NCI-H146 treated with DMSO at 0.1 percent for 48 hours (cell line): ENCODE results near the gene PLXNA2.

Source experiments
- DNase-seq: peaks from one replicate; lab custom pipeline; 2025; ENCODE audit not compliant: unreplicated experiment; lab: John Stamatoyannopoulos, UW

Gene PLXNA2

GRCh38 chr1:208126108-208126507 is 118.1 kb downstream of the PLXNA2 start:
- DNase-seq = no peak

GRCh38 chr1:208122612-208123358 is 121.4 kb downstream of the PLXNA2 start:
- DNase-seq = no peak

- DNase-seq = no peak
These were observed 122.3 kb downstream of the PLXNA2 start for GRCh38 chr1:208121813-208122364.

DNA sequence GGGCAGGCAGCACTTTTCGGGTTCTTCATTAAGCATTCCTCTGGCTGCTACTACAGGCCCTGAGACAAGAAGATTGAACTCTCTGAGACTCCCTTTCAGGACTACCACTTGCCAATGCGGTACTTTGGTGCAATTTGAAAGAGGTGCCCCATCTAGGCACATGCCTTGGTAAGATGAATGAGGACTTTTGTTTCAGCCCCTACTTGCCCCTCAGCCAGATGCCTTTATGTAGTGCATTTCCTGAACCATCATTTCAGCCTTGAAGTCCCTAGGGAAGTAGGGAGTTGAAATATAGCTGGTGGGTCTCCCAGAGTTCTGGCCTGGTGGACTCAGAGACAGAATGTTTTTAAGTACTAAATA is 123.8 kb downstream of the PLXNA2 start:
- DNase-seq = no peak

DNA sequence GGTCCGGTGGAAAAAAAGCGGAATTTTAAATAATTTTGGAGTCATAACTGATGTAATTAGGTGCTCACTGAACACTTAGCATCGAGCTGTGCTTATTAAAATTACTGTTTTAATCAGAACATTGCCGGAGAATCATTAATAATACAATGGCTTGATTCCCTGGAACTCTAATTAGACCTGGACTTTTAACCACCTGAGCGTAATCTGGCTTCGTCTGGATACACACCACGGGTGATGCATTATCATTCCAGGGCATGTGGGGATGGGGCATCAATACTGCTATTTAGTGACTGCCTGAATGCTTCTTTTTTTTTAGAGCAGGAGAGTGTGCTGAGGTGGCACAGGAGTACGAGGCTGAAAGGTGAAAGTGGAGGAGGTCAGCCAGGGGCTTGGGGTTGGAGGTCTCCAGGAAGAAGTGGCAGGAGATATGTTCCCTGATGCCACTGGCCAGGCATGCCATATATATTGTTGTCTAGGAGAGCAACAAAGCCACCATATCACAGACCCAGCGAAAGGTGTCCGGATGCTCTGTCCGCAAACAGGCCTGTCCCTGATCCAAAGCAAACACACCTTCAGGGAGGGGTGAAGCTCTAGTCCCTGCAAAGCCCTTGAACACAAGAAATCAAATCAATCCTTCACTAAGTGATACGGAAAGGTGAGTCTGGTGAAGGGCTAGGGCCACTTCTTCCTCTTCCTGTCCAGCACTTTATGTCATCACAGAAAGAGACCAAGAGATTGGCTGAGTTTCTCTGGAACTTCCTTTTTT is 125.2 kb downstream of the PLXNA2 start:
- no peak for DNase-seq

- no peak for DNase-seq
These were observed 125.9 kb downstream of the PLXNA2 start for GRCh38 chr1:208118306-208118705.

DNA sequence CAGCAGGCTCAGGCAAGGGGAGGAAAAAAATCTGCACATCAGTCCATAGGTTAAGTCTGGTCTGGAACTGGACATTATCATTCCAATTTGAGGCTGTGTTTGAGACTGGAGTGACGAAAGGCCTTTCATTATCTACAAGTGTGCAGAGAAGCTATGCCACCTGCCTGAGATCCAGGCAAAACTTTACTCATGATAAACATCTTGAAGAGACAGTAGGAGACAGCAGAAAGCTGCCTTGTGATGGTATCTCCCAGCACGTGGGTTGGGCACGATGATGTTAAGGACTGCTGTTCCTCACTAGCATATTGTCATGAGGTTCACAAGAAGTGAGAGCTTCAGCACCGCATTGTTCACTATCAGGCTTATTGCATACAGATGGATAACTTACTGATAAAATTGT is 126.4 kb downstream of the PLXNA2 start:
- no peak for DNase-seq

DNA sequence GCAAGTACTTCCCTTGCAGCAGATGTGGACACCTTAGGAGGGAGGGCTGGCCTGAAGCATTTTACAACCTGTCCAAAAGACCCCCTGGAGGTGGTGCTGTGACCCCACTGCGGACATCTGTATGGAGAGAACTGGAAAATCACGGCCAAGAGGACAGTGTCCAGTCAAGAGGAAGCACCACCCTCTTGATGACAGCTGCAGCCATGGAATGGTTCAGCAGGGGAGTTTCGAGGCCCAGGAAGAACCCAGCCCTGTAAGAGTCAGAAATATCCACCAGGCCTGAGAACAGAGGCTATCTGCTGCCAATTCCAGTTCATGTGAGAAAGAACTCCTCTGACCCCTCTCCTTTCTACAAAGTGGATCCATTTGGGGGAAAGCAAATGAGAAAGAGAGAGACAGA is 126.8 kb downstream of the PLXNA2 start:
- no peak for DNase-seq

DNA sequence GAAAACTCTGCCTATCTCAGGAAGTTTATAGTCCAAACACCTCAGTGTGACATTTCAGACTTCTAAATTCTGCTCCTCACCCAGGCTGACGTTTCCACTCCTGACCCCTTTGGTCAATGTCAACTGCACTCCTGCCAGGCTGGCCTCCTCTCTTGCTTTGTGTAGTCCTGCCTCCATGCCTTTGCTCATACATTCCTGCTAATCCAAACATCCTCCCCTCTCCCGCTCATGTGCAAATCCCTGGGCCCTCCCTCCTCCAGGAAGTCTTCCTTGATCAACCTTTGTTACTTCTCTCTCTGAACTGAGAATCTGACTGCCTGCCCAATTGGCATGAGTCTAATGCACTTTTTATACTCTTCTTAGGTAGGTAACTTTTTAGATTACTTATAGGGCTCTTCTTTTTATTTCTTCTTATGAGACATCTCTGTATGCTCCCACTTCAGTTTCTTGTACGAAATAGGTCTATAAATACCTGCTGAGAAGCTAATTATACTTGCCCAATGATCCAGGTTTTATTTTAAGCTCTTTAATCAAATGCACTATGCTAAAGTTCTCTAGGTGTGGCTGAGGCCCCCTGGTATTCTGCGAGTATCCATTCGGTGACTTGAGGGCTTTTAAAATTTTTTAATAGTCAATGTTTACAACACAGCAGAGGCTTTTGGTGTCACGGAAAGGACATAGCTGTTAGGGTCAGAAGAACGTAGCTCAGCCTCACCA is 128.1 kb downstream of the PLXNA2 start:
- DNase-seq = no peak

DNA sequence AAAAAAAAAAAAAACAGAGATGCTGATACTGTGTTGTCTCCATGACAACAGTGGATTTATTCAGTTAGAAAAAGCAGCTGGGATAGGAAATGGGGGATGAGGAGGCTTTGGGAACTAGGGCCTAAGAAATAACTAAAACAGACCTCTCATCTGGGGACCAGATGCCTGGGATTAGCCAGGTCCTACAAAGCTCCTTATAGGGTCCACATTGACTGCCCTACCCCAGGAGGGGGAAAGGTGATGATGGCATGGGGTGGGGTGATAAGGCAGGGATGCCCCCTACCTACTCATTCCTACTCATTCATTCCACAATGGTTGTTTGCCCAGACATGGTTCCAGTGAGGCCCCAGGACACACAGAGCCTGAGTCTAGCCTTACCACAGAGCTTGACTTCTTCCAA is 131.2 kb downstream of the PLXNA2 start:
- DNase-seq = no peak

- DNase-seq = no peak
These were observed 131.8 kb downstream of the PLXNA2 start for GRCh38 chr1:208112401-208112800.

DNA sequence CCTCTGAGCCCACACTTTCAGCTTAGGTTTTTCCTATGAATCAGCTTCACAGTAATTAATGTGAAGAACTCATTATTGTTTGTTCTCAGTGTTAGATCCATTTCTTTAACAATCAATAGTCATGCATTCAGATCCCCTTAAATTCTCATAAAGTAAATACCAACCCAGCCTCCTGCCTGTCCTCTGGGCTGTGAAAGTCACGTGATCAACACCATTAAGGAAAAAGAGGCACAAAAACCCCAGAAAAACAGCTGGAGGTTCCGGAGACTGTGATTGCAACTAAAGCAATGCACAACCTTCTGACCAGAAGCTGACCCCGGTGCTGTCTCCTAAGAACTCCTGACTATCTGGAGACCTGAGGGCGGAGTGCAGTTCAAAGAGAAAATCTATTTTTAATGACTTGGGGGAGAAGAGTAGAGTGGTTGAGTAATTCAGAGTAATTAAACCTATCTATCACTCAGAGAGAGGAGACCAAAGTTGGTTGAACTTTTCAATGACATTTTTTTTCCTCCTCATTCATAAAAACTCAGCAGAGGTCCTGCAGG is 132.5 kb downstream of the PLXNA2 start:
- DNase-seq = no peak

DNA sequence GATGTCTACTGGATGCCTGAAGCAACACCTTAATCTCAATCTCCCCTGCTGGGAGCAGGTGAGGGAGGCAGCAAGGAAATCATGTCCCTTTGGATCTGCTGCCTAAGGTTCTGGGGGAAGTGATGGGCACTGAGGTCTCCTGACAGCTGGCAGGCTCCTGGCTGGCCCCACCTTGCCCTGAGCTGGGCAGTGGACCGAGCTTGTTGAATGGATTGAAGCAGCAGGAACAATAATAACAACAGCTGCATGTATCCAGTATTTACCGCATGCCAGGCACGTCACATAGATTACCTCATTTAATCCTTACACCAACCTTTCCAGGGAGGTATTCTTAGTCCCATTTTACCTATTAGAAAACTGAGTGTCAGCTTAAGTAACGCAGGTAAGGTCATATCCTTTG is 133.9 kb downstream of the PLXNA2 start:
- DNase-seq = no peak

DNA sequence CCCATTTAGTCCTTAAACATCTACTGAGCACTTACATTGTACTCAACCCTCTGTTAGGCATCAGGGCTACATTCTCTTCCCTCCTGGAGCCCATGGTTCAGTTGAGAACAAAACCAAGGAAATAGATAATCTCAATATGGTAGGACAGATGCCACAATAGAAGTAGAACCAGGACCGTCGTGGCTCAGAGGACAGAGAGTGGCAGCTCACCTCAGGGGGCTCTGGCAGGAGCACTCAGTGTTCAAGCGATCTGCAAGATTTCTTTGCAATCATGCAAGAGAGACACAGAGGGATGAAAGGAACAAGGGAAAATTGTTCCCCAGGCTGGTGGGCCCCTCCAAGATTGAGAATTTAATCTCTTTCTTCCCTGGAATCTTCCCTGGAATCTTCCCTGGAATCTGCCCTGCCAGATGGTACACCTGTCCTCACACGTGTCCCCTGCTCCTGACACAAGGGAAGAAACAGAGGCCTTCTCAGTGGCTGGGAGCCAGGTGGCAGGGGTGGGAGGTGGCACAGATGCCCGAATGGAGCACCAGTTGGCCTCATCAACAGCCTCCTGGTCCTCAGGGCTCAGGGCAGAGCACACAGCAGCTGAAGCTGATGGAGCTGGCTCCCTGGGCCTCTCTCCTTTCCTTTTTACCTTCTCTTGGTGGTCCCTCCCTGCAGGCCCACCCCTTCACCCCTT is 135.4 kb downstream of the PLXNA2 start:
- DNase-seq = no peak

DNA sequence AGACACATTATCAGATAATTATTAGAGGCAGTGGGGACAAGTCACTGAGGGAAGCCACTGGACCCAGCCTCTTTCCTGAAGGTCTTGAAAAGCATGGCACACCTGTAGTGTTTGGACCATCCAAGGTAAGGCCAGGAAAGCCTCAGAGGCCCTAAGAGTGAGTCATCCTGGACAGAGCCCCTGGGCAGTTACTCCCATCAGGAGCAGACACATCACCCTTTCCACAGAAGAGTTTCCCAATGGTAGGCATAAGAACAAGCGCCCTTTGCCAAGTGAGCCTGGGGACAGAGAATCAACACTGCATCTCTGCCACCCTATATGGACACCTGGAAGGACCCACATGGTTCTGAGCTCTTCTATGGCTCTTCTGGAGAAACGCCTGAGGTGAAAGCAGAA is 136.0 kb downstream of the PLXNA2 start:
- DNase-seq = no peak

DNA sequence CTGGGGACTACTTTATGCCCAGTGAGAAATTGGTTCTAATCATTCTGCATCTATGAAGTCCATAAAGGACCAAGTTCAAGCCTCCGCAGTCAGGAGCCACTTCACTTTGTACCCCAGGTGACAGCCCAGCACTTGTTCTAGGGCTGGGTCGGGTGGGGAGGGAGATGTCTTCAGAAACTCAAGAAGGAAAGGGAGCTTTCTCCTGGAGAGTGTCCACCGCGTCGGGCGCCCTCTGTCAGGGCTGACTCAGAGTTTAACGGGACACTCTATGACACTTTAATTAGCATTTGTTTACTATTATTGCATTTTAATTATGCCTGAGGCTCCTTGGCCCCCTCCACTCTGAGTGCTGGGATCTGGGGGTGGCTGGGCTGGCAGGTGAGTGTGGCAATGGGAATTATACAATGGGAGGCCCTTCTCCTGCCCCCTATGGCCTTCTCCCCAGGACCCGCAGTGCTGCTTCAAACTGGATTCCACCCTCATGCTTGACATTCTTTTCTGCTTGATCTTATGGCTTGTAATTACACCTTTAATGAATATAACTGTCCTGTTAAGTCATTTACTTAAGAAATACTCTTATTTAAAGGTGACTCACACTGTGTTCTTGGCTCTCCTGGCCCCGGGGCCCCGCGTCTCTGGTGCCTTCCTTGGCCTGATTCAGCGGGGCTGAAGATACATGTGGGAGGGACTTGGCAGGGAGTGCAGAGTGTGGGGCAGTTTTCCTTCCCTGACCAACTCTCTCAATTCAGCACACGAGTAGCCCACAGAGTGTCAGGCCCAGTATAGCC is 136.6 kb downstream of the PLXNA2 start:
- DNase-seq = no peak

DNA sequence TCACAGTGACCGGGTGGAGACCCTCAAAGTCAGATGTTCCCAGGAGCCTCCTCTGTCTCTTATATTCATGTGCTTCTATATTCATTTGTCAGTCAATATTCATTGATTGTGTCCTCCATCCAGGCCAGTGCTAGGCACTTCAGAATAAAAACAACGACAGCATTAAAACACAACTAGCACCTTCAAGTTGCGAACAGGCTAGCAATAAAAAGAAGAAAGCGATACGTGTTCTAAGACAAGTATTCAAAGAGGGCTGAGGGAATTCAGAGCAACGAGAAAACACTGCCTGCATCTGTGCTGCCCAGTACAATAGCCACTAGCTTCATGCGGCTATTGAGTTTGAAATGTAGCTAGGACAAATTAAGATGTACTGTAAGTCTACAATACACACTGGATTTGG is 138.0 kb downstream of the PLXNA2 start:
- DNase-seq = no peak

- no peak for DNase-seq
These were observed 138.4 kb downstream of the PLXNA2 start for GRCh38 chr1:208105756-208106155.

DNA sequence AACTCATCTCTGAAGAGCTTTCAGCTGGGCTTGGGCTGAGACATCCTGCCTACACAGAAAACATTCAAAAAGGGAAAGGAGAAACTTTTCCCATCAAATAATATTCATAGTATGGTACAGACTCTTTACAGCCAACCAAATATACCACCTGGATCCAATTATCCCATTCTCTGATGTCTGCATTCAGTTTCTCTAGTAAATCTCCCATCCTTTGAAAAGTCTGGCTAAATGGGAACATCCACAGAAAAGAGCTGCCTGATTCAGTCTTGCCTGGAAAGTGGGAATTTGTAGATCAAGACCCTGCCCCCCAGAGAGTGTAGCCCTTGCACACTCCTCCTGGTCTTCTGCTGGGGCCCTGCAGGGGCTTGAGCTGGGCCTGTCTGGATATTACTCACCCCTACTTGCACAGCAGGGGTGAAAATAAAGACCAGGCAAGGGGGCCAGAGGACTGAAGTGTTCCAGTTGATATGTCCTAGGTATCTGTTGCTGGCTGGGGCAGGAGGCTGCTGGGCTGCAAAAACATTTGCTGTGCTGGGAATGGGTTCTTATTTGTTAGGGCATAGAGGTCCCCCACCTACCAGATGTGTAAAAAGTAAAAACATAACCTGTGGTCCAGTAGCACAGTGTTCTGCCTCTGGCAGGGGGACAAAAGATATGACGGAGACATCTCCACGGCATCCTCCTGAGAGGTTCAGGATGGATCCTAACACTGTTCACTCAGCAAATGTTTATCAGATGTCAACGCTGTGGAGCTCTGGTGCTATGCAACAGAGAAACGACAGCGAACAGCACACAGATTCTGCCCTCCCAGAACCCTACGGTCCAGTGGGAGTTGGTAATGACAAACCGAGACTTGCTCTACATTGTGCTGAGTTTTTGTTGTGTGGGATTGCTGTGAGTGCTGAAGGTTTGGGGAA is 140.3 kb downstream of the PLXNA2 start:
- no peak for DNase-seq
